LoVo (cell line): ENCODE results near the gene RASEF.
"Not testable (repeated sequence)": the region's sequence is repeated elsewhere in the genome, so short reads cannot be mapped to it uniquely, and the experiment has no call there.

Source experiments
- DNase-seq: peaks from one replicate; pipeline ENCODE4 v3.0.0-alpha.2; 2016; ENCODE audit warnings: low spot score

Gene RASEF

DNA sequence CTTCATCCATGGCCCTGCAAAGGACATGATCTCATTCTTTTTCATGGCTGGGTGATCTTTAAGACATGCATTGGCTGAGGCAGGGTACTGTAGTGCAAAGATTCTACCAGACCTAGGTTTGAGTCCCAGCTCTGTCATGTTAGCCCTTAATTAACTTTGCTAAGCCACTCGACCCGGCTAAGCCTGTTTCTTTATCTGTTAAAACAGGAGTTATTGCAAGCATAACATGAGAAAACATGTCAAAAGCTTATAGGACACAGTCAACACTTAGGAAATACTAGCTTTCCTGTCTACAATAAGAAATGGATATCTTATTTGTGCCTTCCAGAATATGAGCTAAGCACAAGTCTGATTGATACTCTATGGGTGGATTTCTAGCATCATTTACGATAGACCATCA lies 92.6 kb downstream of the RASEF start:
- no peak for DNase-seq

DNA sequence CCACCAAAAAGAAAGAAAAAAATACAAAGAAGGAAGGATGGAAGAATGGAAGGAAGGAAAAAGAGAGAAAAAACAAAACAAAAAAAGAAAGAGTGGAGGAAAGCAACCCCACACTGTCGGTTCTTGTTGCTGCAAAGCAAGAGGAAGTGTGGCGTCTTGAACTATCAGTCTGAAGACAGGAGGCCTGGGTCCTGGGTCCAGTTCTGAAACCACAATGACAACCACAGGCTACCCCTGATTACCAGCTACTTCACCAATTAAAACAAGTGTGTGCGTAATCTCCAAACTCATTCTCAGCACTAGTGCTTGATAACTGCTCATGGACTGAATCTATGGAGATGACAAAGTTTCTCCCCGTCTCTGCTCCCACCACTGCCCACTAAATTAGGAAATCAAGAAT lies 93.7 kb downstream of the RASEF start:
- no peak for DNase-seq

DNA sequence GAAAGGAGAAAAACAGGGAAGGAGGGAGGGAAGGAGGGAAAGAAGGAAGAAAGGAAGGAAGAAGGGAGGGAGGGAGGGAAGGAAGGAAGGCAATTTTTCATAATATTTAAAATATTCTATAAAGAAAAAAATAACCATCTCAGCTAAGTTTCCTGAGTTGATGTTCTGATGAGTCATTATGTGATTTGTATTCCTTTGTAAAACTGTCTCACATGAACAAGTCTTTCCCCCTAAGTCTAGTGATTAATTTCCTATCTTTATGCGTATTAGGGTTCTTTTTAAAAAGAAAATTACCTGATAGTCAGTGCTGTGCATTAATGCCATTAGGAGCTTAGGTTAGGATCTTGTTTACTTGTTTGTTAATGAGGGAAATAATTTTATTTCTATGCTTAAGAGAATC lies 94.1 kb downstream of the RASEF start:
- DNase-seq: no peak

DNA sequence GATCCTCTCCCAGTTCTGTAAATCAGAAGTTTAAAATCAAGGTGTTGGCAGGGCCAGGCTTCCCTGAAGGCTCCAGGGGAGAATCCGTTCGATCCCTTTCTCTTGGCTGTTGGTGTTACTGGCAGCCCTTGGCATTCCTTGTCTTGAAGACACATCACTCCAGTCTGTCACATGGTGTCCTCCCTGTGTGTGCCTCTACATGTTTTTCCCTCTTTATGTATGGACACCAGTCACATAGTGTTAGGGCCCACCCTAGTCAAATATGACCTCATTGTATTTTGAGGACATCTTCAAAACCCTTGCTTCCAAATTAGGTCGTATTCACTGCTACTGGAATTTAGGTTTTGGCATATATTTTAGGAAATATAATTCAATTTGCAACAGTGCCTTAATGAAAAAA lies 94.6 kb downstream of the RASEF start:
- no peak for DNase-seq

DNA sequence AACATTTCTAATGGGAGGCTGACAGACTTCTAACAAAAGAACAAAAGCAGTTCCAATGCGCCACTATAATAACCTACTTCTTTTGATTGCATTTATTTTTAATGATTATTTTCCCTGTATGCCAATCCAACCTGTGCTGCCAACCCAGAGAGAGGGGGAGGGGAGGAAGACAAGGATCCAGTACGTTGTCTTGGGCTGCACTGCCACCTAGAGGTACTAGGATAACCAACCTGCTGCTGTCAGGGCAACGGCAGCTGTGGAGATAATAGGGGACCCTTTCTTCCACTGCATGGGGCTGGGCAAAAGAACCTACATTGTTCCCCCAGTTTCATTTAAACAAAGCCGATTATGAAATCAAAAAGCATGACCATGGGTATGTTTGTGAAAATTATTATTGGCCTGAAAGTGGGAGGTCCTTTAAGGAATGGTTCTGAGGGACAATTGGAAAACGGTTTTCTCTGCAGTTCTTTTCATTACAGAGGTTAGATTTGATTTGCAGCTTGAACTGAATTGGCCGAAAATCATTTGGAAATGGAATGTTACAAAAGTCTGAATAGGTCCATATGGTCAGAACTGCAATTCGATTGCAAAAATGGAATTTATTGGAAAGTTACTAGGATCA lies 101.3 kb downstream of the RASEF start:
- DNase-seq: peak; percentile 64

DNA sequence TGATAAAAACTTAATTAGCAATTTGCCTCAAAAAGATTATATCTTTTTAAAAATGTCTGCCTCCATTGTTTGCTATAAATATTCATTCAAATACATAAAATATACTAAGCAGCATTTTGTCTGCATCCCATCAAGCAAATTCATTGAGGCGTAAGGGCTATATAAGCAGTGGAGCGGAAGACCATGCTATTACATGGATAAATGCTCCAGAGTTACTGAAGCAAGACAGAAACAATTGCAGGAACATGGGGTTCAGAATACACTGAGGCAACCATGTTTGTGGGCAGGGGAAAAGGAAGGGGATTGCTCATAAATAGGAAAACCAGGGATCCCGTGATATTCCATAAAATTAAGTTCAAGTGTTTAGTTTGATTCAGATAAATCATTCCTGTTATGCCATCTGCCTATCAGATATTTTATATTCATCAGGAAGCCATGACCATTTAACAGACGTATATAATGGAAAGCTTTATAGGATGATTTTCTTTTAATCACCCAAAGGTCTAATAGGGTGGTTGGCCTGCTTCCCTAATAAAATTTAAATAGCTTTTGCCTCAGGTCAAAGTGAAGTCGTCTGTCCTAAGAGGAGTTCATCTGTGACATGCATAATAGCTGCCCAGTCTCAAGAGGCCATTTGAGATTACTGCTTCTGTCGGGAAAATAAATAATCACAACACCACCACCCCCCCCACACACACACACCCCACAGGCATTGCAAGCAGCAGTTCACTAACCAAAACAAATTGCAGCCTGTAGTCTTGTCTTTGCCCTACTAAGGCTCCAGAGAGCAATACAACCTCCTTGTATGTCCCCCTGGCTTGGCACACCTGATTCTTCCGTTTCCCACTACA lies 105.2 kb downstream of the RASEF start:
- no peak for DNase-seq

DNA sequence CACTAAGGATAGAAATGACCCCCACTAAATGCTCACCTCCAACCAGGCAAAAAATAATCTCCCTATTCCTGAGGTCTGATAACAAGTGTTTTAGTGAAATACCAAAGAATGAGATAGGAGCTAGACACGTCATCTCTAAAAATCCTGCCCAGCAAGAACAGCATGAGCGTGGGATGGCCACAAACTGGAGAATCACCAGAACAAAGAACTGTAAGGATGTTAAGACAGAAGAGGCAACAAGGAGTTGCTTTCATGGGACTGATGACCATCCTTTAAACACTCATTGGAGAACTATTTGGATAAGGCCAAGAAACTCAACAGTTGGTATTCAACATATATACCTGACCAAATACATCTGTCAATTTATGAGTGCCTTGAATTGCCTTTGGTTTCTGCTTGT lies 113.7 kb downstream of the RASEF start:
- no peak for DNase-seq

DNA sequence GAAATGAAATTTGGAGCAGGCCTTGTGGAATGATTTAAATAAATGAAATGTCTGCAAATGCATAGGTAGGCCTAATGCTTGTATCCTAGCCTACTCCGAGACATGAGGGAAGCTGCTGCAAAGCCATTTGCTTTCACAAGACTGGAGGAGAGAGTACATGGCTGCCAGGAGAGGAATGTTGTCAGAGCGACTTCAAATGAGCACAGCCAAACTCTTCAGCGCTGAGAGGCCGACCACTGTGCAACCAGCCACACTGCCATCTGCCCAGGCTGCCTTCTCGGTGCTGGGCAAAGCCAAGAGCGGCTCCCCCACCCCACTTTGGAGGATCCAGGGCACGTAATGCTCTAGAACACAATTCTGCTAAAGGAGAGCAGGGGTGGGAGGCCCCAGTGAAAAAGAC lies 122.6 kb downstream of the RASEF start:
- DNase-seq: no peak

DNA sequence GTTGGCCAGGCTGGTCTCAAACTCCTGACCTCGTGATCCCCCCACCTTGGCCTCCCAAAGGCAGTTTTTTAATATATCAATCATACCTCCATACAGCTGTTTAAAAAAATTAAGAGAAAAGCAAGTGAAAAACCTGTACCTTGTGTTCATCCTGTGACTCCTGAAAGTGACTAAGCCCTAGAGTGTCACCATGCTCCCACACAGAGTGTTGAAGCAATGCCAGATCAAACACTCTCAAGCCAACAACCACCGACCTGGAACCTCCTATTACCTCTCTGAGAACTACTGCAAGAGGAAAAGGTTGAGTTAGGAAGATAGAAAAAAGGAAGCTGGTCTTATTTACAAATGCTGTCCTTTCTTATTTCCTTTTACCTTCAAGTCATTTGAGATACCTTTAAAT lies 123.5 kb downstream of the RASEF start:
- no peak for DNase-seq

DNA sequence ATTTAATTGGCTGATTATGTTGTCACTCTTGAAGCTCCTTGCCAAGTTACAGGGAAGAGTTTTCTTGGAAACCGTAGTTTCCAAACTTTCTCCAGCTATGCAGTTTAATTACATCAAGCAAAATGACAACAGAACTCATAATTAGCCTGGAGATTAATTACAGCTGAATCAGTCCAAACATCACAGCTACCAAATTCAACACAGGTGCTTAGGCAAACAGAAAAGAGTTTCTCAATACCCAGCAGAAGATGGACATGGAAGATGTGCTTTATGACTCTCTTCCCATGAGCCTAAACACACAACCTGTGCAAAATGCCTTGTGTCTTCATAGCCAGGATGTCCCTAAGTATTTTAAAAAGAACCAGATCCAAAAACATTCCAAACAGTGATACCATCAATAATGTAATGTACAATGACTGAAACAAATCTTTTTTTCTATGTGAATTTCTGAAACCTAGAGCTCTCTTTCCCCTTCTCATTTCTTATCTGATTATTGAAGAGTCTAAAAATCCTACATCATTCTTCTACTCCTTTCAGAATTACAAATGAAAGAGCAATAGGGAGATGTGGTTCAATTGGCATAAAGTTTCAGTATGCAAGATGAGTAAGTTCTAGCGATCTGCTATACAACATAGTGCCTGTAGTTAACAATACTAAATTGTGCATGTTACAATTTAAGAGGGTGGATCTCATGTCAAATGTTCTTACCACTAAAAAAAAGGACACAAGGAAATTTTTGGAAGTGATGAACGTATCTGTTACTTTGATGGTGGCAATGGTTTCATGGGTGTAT lies 124.3 kb downstream of the RASEF start:
- no peak for DNase-seq

DNA sequence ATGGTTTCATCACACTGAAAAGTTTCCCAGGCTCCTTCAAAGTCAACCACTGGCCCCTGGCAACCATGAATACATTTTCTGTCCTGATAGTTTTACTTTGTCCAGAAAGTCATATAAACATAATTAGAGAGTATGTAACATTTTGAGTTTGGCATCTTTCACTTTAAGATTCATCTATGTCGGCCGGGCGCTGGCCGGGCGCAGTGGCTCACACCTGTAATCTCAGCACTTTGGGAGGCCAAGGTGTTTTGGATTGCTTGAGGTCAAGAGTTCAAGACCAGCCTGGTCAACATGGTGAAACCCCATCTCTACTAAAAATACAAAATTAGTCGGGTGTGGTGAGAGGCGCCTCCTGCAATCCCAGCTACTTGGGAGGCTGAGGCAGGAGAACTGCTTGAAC lies 126.4 kb downstream of the RASEF start:
- not testable (repeated sequence) for DNase-seq

DNA sequence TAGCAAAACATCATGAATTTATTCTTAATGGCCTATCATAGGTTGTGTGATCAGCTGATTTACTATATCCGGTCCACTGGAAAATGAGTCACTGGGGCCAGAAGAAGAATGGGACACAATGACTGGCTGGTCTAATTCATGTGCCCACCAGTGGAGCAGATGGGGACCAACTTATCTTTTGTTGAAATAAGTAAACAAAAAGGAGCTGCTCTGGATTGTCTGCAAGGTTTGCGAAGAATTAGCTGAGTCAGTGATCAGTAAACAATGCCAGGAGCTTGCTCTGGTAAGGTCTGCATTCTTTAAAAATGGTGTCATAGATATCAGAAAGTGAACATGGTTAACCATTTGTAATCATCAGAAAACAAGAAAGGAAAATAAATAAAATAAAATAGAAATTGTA lies 128.0 kb downstream of the RASEF start:
- peak; percentile 4 for DNase-seq

DNA sequence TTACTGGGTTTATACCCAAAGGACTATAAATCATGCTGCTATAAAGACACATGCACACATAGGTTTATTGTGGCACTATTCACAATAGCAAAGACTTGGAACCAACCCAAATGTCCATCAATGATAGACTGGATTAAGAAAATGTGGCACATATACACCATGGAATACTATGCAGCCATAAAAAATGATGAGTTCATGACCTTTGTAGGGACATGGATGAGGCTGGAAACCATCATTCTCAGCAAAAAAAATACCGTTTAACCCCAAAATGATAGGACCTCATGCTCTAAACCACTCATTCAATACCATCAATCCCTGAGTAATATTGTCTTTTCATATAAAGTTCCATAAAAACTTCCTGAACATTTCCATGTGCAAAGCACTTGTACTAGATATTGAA lies 128.9 kb downstream of the RASEF start:
- not testable (repeated sequence) for DNase-seq

DNA sequence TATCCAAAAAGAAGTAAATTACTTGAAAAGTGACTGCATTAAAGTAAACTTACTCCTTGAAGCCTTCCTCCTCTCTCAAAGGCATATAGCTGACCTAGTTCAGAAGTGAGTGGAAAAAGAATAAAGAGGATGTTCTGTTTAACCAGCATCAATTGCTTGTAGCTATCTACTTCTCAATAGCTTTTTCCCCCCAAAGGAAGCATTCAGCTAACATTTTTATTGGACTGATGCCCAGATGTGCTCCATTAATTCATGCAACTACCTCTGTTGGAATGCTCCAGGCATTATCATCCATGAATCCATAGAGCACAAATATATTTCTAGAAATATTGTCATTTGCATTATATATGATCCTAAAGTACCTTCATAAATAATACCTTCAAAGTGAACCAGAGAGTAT lies 132.8 kb downstream of the RASEF start:
- DNase-seq: no peak
